A549 treated with AZD2906 at 1 μM for 4 hours (cell line): ENCODE data around the gene TMEM40. TPM values are rescaled to one million over a fixed set of nuclear protein-coding genes. Genes with fewer than 3 reads are reported as not detected.

Source experiments
- total RNA-seq: library from RNA; stranded (reverse); fragments of 200-300 nt; extraction: Qiagen RNA extraction; gene quantifications from 5 replicates; pipeline ENCODE4 v1.2.3, GENCODE V29; 2022

TMEM40 gene
- total RNA-seq: 0.26 to 0.47 TPM (median 0.30 TPM) in 5 replicates

GRCh38 chr3:12759097-12759679 lies at the start of gene TMEM40:
Gene TMEM40, minus strand, starts transcription at chr3:12759259. Its CDS starts 9,427 bp downstream, at chr3:12749832.

GRCh38 chr3:12796171-12797123 lies 37.4 kb upstream of the TMEM40 start, which contains the start of gene CAND2:
Gene CAND2, plus strand, starts transcription at chr3:12796680. Its CDS starts 41 bp downstream, at chr3:12796721.

Other genes with a start within 250 kb of the TMEM40 start
- gene MKRN2OS, start 213.8 kb downstream of the TMEM40 start, total RNA-seq: not detected in 5 replicates
- 25.6 to 28.3 TPM (median 27.2 TPM) in 5 replicates for gene MKRN2, start 202.2 kb downstream of the TMEM40 start, total RNA-seq
- 64.1 to 69.4 TPM (median 66.0 TPM) in 5 replicates for gene RAF1, start 95.1 kb downstream of the TMEM40 start, total RNA-seq
- gene CAND2, start 37.4 kb upstream of the TMEM40 start, total RNA-seq: 0.26 to 0.37 TPM (median 0.33 TPM) in 5 replicates
- gene RPL32, start 82.3 kb upstream of the TMEM40 start, total RNA-seq: 2,266 to 2,470 TPM (median 2,401 TPM) in 5 replicates